ENCODE measurements around the gene UGT1A8.
"Not testable (repeated sequence)": the region's sequence is repeated elsewhere in the genome, so short reads cannot be mapped to it uniquely, and the experiment has no call there.

UGT1A8 gene

DNA sequence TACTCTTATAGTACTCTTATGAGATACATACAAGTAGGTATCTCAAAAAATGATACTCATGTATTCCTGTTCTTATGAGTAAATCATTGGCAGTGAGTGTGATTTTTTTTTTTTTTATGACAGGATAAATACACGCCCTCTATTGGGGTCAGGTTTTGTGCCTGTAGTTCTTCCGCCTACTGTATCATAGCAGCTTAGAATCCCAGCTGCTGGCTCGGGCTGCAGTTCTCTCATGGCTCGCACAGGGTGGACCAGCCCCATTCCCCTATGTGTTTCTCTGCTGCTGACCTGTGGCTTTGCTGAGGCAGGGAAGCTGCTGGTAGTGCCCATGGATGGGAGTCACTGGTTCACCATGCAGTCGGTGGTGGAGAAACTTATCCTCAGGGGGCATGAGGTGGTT is at the start of gene UGT1A8:
TSS of gene UGT1A8 (plus strand) at position 158 of the 400 bp plus-strand sequence. CDS start at position 233, 75 bp downstream.
- DNase-seq: not testable (repeated sequence)

- no peak for DNase-seq
Measured at GRCh38 chr2:233571001-233571400, 46.4 kb upstream of the UGT1A8 start.

DNA sequence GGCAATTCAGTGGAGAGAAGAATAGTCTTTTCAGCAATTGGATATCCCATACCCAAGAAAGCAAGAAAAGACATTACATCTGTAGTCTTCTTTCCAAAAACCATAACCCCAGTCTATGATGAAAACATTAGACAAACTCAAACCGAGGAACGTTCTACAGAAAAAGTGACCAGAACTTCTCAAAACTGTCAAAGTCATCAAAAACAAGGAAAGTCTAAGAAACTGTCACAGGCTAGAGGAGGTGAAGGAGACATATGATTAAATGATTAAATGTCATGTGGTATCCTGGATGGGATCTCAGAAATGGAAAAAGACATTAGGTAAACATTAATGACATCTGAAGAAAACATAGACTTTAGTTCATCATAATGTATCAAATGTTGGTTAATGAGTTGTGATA is 46.0 kb upstream of the UGT1A8 start:
- DNase-seq: no peak

DNA sequence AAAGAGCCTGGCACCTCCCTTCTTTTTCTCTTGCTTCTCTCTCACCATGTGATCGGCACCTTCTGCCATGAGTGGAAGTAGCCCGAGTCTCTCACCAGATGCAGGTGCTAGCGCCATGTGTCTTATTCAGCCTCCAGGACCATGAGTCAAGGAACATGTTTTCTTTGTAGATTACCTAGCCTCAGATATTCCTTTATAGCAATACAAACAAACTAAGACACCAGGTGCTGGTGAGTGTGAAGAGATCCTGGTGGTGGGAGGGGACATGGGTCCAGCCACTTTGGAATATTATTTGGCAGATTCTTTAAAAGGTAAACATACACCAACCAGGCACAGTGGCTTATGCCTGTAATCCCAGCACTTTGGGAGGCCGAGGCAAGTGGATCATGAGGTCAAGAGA is 45.0 kb upstream of the UGT1A8 start:
- no peak for DNase-seq

GRCh38 chr2:233577341-233577740 is 40.1 kb upstream of the UGT1A8 start:
- DNase-seq: not testable (repeated sequence)

DNA sequence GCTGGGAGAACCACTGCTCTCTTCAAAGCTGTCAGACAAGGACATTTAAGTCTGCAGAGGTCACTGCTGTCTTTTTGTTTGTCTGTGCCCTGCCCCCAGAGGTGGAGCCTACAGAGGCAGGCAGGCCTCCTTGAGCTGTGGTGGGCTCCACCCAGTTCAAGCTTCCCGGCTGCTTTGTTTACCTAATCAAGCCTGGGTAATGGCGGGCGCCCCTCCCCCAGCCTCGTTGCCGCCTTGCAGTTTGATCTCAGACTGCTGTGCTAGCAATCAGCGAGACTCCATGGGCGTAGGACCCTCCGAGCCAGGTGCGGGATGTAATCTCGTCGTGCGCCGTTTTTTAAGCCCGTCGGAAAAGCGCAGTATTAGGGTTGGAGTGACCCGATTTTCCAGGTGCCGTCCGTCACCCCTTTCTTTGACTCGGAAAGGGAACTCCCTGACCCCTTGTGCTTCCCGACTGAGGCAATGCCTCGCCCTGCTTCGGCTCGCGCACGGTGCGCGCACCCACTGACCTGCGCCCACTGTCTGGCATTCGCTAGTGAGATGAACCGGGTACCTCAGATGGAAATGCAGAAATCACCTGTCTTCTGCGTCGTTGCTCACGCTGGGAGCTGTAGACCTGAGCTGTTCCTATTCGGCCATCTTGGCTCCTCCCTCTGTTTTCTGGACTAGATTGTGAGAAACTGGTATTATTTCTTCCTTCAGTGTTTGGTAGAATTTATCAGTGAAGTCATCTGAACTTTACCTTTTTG is 34.0 kb upstream of the UGT1A8 start:
- DNase-seq: not testable (repeated sequence)

DNA sequence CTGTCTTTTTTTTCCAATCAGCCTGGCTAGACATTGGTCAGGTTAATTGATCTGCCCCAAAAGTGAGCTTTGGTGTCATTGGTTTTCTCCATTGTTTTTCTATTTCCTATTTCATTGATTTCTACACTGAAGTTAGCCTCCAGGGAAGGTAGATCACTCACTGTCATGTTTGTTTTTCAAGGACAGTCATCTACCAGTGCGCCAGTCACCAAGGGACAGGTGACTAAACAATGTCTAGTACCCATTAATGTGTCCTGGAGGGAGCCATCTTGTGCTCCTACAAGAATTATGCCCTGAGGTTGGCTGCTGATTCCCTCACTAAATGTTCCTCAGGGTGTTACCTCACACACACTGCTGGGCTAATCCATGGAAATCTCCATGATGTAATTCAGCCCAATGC is 33.2 kb upstream of the UGT1A8 start:
- DNase-seq: no peak

DNA sequence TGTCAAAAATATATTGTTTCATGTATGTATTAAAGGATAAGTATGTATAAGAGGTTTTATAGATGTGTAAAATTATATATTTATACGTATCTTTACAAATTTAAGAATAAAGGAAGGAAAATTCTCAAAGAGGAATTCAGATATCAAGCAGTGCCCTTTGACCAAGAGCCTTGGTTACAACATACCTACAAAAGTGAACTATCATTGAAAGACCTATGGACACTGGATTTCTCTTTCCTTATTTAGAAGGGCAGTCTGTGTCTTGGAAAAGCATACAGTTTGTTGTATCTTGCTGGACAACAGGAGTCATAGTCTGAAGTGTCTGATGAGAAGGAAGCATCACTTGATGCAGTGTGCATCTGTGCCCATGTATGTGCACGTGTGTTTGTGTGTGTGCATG is 29.0 kb upstream of the UGT1A8 start:
- DNase-seq: no peak

DNA sequence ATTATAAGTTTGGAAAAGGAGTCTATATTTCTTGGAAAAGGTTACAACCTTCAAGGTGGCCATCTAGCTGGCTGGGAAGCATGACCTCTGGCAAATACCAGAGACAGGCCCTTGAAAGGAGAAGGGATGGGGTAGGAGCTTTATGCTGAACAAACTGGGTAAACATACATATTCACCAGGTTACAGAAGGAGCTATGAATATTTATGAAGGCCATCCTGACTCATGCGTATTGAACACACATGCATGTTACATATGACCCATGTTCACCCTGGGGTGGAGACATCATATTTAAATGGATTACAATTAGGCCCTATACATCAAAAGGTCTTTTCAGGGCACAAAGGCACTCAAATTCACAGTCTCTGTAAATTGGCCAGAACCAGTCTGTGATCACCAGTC is 24.7 kb upstream of the UGT1A8 start:
- not testable (repeated sequence) for DNase-seq

DNA sequence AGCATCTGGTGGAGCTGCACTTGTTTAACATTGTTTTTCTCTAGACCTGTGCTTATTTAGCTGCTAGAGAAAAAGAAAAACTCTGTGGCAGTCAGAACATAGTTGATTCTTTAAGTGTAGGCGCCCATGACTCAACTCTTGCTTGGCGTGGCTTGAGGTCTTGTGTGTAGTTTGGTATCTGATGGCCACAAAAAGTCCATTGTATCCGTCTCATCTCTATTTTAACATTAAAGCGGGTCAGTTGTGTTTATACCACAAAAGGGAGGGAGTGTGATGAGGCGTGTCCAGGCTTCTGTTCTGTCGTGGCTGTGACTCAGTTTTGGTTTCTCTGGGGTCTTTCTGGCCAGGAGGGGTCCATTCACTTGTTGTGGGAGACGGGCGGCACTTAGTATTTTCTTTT is 24.2 kb upstream of the UGT1A8 start:
- no peak for DNase-seq

DNA sequence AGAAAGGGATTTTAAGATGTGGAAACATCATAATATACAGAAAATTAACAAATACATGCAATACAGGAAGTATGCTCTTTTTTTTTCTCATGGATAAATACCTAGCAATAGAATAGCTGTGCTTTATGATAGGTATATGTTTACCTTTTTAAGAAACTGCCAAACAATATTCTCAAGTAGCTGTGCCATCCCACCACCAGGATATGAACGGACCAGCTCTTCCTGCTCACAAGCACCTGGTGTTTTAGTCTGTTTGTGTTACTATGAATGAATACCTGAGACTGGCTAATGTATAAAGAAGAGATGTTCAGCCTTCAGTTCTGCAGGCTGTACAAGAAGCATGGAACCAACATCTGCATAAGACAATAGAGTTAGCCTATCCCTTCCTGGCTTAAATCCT is 19.9 kb upstream of the UGT1A8 start:
- DNase-seq: no peak

DNA sequence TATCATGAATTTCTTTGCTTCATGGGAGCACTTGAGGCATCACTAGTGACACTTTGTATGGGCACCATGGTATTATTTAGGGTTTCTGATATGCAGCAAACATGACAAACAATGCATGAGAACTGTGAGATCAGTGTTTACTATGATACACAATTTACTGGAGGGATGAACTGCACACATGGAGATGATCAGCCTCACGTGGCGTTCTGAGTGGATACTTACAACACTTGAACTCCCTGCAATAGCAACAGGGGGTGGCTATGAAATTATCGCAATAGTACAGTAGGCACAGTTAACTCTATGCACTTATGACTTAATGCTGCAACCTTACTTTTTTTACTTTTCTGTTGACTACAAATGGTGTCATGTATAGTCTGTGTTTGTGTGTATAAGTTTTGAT is 18.5 kb upstream of the UGT1A8 start:
- no peak for DNase-seq

GRCh38 chr2:233600386-233600785 is 17.0 kb upstream of the UGT1A8 start:
- no peak for DNase-seq

DNA sequence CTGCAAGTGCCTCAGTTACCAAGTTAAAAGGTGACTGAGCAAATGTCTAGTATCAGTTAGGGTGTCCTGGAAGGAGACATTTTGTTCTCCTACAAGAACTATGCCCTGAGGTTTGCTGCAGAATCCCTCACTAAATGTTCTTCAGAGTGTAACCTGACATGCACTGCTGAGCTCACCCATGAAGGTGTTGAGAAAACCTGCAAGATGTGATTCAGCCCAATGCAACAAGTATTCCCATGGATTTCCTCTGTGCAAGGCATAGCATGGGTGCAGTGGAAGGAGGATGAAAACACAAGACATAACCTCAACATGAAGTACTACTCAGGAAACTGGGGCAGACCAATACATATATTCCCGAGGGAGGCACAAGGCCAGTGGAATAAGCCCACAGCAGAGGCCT is 15.4 kb upstream of the UGT1A8 start:
- DNase-seq: no peak

- DNase-seq: no peak
Measured at GRCh38 chr2:233603520-233603919, 13.9 kb upstream of the UGT1A8 start.

GRCh38 chr2:233604826-233605225 is 12.6 kb upstream of the UGT1A8 start:
- no peak for DNase-seq

DNA sequence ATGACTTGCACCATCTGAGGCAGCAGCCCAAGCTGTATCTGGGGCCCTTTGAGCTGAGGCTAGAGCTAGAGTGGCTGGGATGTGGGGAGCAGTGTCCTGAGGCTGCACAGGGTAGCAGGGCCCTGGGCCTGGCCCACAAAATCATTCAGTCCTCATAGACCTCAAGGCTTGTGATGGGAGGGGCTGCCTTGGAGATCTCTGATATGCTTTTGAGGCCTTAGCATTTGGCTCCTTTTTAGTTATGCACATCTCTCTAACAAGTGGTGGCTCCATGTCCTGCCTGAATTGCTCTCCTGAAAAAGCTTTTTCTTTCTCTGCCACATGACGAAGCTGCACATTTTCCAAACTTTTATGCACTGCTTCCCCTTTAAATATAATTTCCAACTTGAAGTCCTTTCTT is 11.8 kb upstream of the UGT1A8 start:
- no peak for DNase-seq

DNA sequence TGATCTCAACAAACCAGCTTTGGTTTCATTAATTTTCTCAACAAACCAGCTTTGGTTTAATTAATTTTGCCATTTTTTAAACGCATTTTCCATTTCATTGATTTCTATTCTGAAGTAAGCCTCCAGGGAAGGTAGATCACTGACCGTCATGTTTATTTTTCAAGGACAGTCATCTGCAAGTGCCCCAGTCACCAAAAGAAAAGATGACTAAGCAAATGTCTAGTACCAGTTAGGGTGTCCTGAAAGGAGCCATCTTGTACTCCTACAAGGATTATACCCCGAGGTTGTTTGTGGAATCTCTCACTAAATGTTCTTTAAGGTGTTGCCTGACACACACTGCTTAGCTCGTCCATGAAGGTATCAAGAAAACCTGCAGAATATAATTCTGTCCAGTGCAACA is 6.1 kb upstream of the UGT1A8 start:
- DNase-seq: no peak

GRCh38 chr2:233620204-233620603 is 2.8 kb downstream of the UGT1A8 start:
- no peak for DNase-seq

- not testable (repeated sequence) for DNase-seq
Measured at GRCh38 chr2:233621863-233622262, 4.4 kb downstream of the UGT1A8 start.

- no peak for DNase-seq
Measured at GRCh38 chr2:233627331-233628025, 10.0 kb downstream of the UGT1A8 start.

DNA sequence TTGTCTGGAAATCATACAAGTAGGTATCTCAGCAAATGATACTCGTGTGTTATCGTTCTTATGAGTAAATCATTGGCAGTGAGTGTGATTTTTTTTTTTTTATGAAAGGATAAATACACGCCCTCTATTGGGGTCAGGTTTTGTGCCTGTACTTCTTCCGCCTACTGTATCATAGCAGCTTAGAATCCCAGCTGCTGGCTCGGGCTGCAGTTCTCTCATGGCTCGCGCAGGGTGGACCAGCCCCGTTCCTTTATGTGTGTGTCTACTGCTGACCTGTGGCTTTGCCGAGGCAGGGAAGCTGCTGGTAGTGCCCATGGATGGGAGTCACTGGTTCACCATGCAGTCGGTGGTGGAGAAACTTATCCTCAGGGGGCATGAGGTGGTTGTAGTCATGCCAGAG is 18.9 kb downstream of the UGT1A8 start, which contains the start of gene UGT1A10:
TSS of gene UGT1A10 (plus strand) at position 143 of the 400 bp plus-strand sequence. CDS start at position 218, 75 bp downstream.
- not testable (repeated sequence) for DNase-seq

DNA sequence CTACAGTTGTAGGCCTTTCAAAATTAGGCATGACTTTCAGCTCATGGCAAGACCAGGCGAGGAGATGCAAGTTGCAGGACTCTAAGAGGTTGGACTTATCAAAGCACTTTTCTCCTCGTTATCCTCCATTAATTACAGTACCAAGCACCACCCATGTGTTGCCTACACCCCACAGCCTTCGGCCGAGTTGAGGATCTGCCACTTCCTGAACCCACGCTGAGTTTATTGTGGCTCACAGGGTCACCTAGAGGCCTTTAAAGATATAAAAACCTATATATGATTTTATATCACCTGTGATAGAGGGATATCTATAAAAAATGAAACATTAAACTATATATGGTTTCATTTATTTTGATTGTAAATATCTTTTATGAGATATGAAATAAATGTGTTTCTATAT is 21.4 kb downstream of the UGT1A8 start:
- no peak for DNase-seq

DNA sequence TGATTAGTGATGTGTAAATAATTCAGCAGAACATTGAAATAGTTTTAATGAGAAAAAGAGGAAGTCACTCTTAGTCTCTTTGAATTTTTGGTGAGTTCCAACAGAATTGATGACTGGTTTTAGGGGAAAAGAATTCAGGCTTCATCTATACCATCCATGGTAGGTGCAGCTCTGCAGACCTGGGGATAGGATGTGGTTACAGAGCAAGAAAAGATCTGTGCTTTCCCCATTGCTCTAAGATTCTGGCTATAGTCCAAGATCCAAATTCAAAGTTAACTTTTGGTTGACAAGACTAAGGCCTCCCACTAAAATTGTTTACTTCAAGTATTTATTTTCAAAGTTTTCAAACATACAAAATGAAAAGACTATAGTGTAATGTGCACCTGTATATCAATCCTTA is 22.4 kb downstream of the UGT1A8 start:
- DNase-seq: no peak
